Parathyroid adenoma (tissue), 2 donors: Measurements from ENCODE around the gene KRT40.

Source experiments
- H2AFZ ChIP-seq: fragments of 300-600 bp; sonication (generic); one replicate; pipeline ENCODE4 v1.7.0; 2017; ENCODE audit warnings: antibody characterized with exemption, mild to moderate bottlenecking
- H3K27ac ChIP-seq: fragments of 300-600 bp; sonication (generic); one replicate; pipeline ENCODE4 v1.7.0; 2017
- H3K27me3 ChIP-seq: fragments of 300-600 bp; sonication (generic); one replicate; pipeline ENCODE4 v1.7.0; 2017; ENCODE audit warnings: low read length; ENCODE audit not compliant: control insufficient read depth, insufficient read depth
- H3K36me3 ChIP-seq: fragments of 300-600 bp; sonication (generic); one replicate; pipeline ENCODE4 v1.7.0; 2017; ENCODE audit warnings: low read length; ENCODE audit not compliant: control insufficient read depth, insufficient read depth
- H3K4me1 ChIP-seq: fragments of 300-600 bp; sonication (generic); one replicate; pipeline ENCODE4 v1.7.0; 2017; ENCODE audit warnings: control low read depth
- H3K4me2 ChIP-seq: fragments of 300-600 bp; sonication (generic); one replicate; pipeline ENCODE4 v1.7.0; 2017; ENCODE audit warnings: low read length
- H3K4me3 ChIP-seq: fragments of 300-600 bp; sonication (generic); one replicate; pipeline ENCODE4 v1.7.0; 2017; ENCODE audit warnings: low read depth, low read length
- H3K79me2 ChIP-seq: fragments of 300-600 bp; sonication (generic); one replicate; pipeline ENCODE4 v1.7.0; 2017; ENCODE audit warnings: control low read depth
- H3K9ac ChIP-seq: fragments of 300-600 bp; sonication (generic); one replicate; pipeline ENCODE4 v1.7.0; 2017; ENCODE audit warnings: mild to moderate bottlenecking
- H3K9me3 ChIP-seq: fragments of 300-600 bp; sonication (generic); one replicate; pipeline ENCODE4 v1.7.0; 2017; ENCODE audit warnings: low read length; ENCODE audit not compliant: control insufficient read depth
- CTCF ChIP-seq: fragments of 300-600 bp; sonication (generic); IDR thresholded peaks from one replicate; pipeline ENCODE4 v1.7.0; 2017; ENCODE audit warnings: antibody characterized with exemption, mild to moderate bottlenecking
- donor health status: primary hyperparathyroidism.

KRT40 gene

GRCh38 chr17:40984226-40984625, at the start of gene KRT40:
Gene KRT40, minus strand, starts transcription at chr17:40984326. Its CDS starts 53 bp downstream, at chr17:40984273.
- Histone ChIP-seq H3K9me3 (no peaks in the 10 kb centered on the region), H3K79me2 (no peaks in the 10 kb centered on the region), H3K4me1 (no peaks in the 10 kb centered on the region), H2AFZ (no peak within 1 kb of the TSS), H3K36me3 (no peaks in the 10 kb centered on the region), H3K27me3 (no peaks in the 10 kb centered on the region), H3K9ac (no peak within 1 kb of the TSS), H3K4me2 (no peak within 1 kb of the TSS), H3K27ac (no peak within 1 kb of the TSS), H3K4me3 (no peak within 1 kb of the TSS)
- TF ChIP-seq CTCF: no peak

- H2AFZ ChIP-seq: no peak within 1 kb of the TSS
- no peak within 1 kb of the TSS for H3K4me2 ChIP-seq
- H3K27me3 ChIP-seq: no peaks in the 10 kb centered on the region
- no peak for TF ChIP-seq CTCF
- H3K9me3 ChIP-seq: no peaks in the 10 kb centered on the region
- H3K27ac ChIP-seq: no peak within 1 kb of the TSS
- no peaks in the 10 kb centered on the region for H3K79me2 ChIP-seq
- H3K9ac ChIP-seq: no peak within 1 kb of the TSS
- no peaks in the 10 kb centered on the region for H3K36me3 ChIP-seq
- H3K4me3 ChIP-seq: no peak within 1 kb of the TSS
- H3K4me1 ChIP-seq: no peaks in the 10 kb centered on the region
These were observed 45.6 kb upstream of the KRT40 start, which contains the start of gene KRTAP1-4 for GRCh38 chr17:41029633-41030245. Gene KRTAP1-4, minus strand, starts transcription at chr17:41030195. Its CDS starts 117 bp downstream, at chr17:41030078.

GRCh38 chr17:41026715-41027471, 42.8 kb upstream of the KRT40 start, which contains the start of gene KRTAP1-5:
Gene KRTAP1-5, minus strand, starts transcription at chr17:41027208. Its CDS starts 53 bp downstream, at chr17:41027155.
- H2AFZ ChIP-seq: no peak within 1 kb of the TSS
- no peaks in the 10 kb centered on the region for H3K9me3 ChIP-seq
- H3K4me3 ChIP-seq: no peak within 1 kb of the TSS
- no peak within 1 kb of the TSS for H3K27ac ChIP-seq
- H3K27me3 ChIP-seq: no peaks in the 10 kb centered on the region
- no peak within 1 kb of the TSS for H3K9ac ChIP-seq
- H3K4me2 ChIP-seq: no peak within 1 kb of the TSS
- no peaks in the 10 kb centered on the region for H3K4me1 ChIP-seq
- TF ChIP-seq CTCF: no peak
- no peaks in the 10 kb centered on the region for H3K79me2 ChIP-seq
- no peaks in the 10 kb centered on the region for H3K36me3 ChIP-seq

GRCh38 chr17:41024697-41025096, 40.6 kb upstream of the KRT40 start:
- H3K4me2 ChIP-seq: no peak overlapping the region
- no peak overlapping the region for H3K9ac ChIP-seq
- H3K27ac ChIP-seq: no peak overlapping the region
- no peaks in the 10 kb centered on the region for H3K36me3 ChIP-seq
- H3K79me2 ChIP-seq: no peaks in the 10 kb centered on the region
- no peak for TF ChIP-seq CTCF
- no peaks in the 10 kb centered on the region for H3K4me1 ChIP-seq
- no peaks in the 10 kb centered on the region for H3K9me3 ChIP-seq
- H2AFZ ChIP-seq: no peak overlapping the region
- H3K27me3 ChIP-seq: no peaks in the 10 kb centered on the region
- H3K4me3 ChIP-seq: no peak overlapping the region
